ENCODE data around the gene SAMD9.

DNA sequence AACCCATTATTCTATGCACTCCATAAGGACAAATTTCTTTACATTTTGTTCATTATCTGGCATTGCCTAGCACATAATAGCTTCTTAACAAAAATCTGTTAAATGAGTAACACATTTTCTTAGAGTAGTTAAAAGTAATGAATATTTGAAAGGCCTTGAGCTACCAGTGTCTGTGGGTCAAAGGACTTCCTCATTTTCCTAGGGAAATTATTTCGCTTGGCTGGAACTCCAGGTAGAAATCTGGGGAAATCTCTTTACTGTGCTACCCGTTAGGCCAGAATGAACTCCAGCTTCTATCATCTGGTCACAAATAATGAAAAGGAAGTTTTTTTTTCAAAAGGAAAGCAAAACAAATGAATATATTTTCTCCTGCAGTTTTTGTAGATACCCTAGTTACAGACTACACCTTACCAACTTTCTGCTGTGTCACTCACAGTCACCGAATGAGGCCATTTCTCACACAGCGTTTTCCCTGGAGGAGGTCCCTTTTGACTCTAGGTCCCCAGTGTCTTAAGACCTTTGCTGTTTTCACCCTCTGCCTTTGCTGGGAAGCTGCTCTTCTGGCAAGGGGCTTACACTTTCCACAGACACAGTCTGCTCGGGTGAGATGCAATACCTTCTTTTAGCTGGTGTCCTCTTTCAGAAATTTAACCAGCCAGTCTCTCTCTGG, 28.8 kb upstream of the SAMD9 start:
- TF ChIP-seq EZH2 (IDR thresholded peaks at IDR 0.05; ENCODE audit: insufficient read depth, poor library complexity, severe bottlenecking) (no peak), EZH2phosphoT487 (IDR thresholded peaks at IDR 0.05; ENCODE audit: insufficient read depth, low read depth) (no peak)

Measured in GM23248 (cell line).